Measurements from ENCODE around the gene SLC44A4. TPM values are rescaled to one million over a fixed set of nuclear protein-coding genes. Genes with fewer than 3 reads are reported as not detected.

The SLC44A4 gene
- total RNA-seq, 1 experiment from 2014 or later, result not detected

GRCh38 chr6:31897612-31898382 is 19.0 kb upstream of the SLC44A4 start, which contains the start of gene EHMT2:
Gene EHMT2, minus strand, starts transcription at chr6:31897698. Its CDS starts 21 bp downstream, at chr6:31897677.
- BruUV-seq (replicated peaks), result TSS peak; percentile 83
- Histone ChIP-seq H3K27me3 (replicated peaks; ENCODE audit: insufficient read depth, low read depth, low read length, poor library complexity) (no peaks in the 10 kb centered on the region), H3K4me3 (ENCODE audit: low read depth, low read length, poor library complexity, severe bottlenecking) (peak within 1 kb of the TSS; percentile 83), H3K9me3 (ENCODE audit: low read depth, low read length, poor library complexity, severe bottlenecking) (no peaks in the 10 kb centered on the region), H3K36me3 (ENCODE audit: insufficient read depth, low read length, poor library complexity, severe bottlenecking) (peaks cover 31% of the 10 kb centered on the region), H3K4me1 (ENCODE audit: insufficient read depth, low read length, poor library complexity, severe bottlenecking) (peaks cover 27% of the 10 kb centered on the region), H3K27ac (ENCODE audit: low read depth, low read length, poor library complexity, severe bottlenecking) (peak within 1 kb of the TSS; percentile 82)
- peak; percentile 94 for DNase-seq (ENCODE audit: low spot score)
- intact Hi-C loops (cut with micrococcal nuclease; ENCODE audit: unreplicated experiment), result loop anchor here (2.0 to 10.0 kb wide), 2 partner anchors 35 to 353 kb away; partner anchors contain the start of genes ATP6V1G2, DDX39B, NEU1 and NFKBIL1
- POLR2A ChIA-PET (ENCODE audit: low non-redundant PET), result interaction anchor here (0.5 to 0.6 kb wide), 4 partner anchors 11 to 1386 kb away, joined by 4 to 5 read pairs (median 4); partner anchors contain the start of genes GPANK1 and NEU1
- TF ChIP-seq CTCF (conservative IDR thresholded peaks at IDR 0.05; ENCODE audit: low read depth, low read length) (no peak), EZH2 (IDR thresholded peaks at IDR 0.05; ENCODE audit: borderline replicate concordance, low read depth, low read length, poor library complexity, severe bottlenecking) (no peak)
- CTCF ChIA-PET, result interaction anchor here (0.9 to 1.0 kb wide), 2 partner anchors 9 to 10 kb away, joined by 4 to 5 read pairs; no protein-coding TSS in a partner anchor

GRCh38 chr6:31896856-31897611 is 18.2 kb upstream of the SLC44A4 start:
- peak overlapping the region; percentile 82 for H3K27ac ChIP-seq (ENCODE audit: low read depth, low read length, poor library complexity, severe bottlenecking)
- intact Hi-C loops (cut with micrococcal nuclease; ENCODE audit: unreplicated experiment), result loop anchor here (10.0 kb wide), 1 partner anchor 352 kb away; the partner anchor contains the start of genes ATP6V1G2, DDX39B and NFKBIL1
- no peak for DNase-seq (ENCODE audit: low spot score)

More at GRCh38 chr6:31896856-31897611, 18.2 kb upstream of the SLC44A4 start:
- H3K36me3 ChIP-seq (ENCODE audit: insufficient read depth, low read length, poor library complexity, severe bottlenecking), result peaks cover 39% of the 10 kb centered on the region
- H3K9me3 ChIP-seq (ENCODE audit: low read depth, low read length, poor library complexity, severe bottlenecking), result no peaks in the 10 kb centered on the region
- ChIA-PET CTCF (interaction anchor here (0.9 kb wide), 1 partner anchor 9 kb away, joined by 4 read pairs; no protein-coding TSS in a partner anchor), POLR2A (ENCODE audit: low non-redundant PET) (no interaction called here)
- H3K4me3 ChIP-seq (ENCODE audit: low read depth, low read length, poor library complexity, severe bottlenecking), result peak overlapping the region; percentile 83
- no peaks in the 10 kb centered on the region for H3K27me3 ChIP-seq (replicated peaks; ENCODE audit: insufficient read depth, low read depth, low read length, poor library complexity)
- TF ChIP-seq EZH2 (IDR thresholded peaks at IDR 0.05; ENCODE audit: borderline replicate concordance, low read depth, low read length, poor library complexity, severe bottlenecking), result no peak
- no peak for TF ChIP-seq CTCF (conservative IDR thresholded peaks at IDR 0.05; ENCODE audit: low read depth, low read length)
- peaks cover 22% of the 10 kb centered on the region for H3K4me1 ChIP-seq (ENCODE audit: insufficient read depth, low read length, poor library complexity, severe bottlenecking)
- no TSS peak for BruUV-seq (replicated peaks)

Data from A673 (cell line).